ENCODE measurements around the gene INSYN1. TPM values are rescaled to one million over a fixed set of nuclear protein-coding genes. Genes with fewer than 3 reads are reported as not detected.
"Not testable (repeated sequence)": the region's sequence is repeated elsewhere in the genome, so short reads cannot be mapped to it uniquely, and the experiment has no call there.

Gene INSYN1
- total RNA-seq, 1 experiment from 2014 or later, result 0.35 TPM

GRCh38 chr15:73749971-73750370 is 3.2 kb downstream of the INSYN1 start:
- DNase-seq (ENCODE audit: low spot score), result no peak

- no peak for DNase-seq (ENCODE audit: low spot score)
Observed at GRCh38 chr15:73749533-73749932, 3.6 kb downstream of the INSYN1 start.

GRCh38 chr15:73748730-73749129 is 4.4 kb downstream of the INSYN1 start:
- no peak for DNase-seq (ENCODE audit: low spot score)

- DNase-seq (ENCODE audit: low spot score), result no peak
Observed at GRCh38 chr15:73747847-73748590, 5.1 kb downstream of the INSYN1 start.

GRCh38 chr15:73746883-73747282 is 6.3 kb downstream of the INSYN1 start:
- no peak for DNase-seq (ENCODE audit: low spot score)

GRCh38 chr15:73746261-73746660 is 6.9 kb downstream of the INSYN1 start:
- DNase-seq (ENCODE audit: low spot score), result no peak

GRCh38 chr15:73745073-73745472 is 8.1 kb downstream of the INSYN1 start:
- DNase-seq (ENCODE audit: low spot score), result no peak

- DNase-seq (ENCODE audit: low spot score), result no peak
Observed at GRCh38 chr15:73744293-73744692, 8.9 kb downstream of the INSYN1 start.

- no peak for DNase-seq (ENCODE audit: low spot score)
Observed at GRCh38 chr15:73741321-73741836, 11.8 kb downstream of the INSYN1 start.

GRCh38 chr15:73740152-73741048 is 12.8 kb downstream of the INSYN1 start:
- DNase-seq (ENCODE audit: low spot score), result no peak

GRCh38 chr15:73737535-73737934 is 15.6 kb downstream of the INSYN1 start:
- no peak for DNase-seq (ENCODE audit: low spot score)

- no peak for DNase-seq (ENCODE audit: low spot score)
Observed at GRCh38 chr15:73732930-73733329, 20.2 kb downstream of the INSYN1 start.

- DNase-seq (ENCODE audit: low spot score), result not testable (repeated sequence)
Observed at GRCh38 chr15:73732051-73732450, 21.1 kb downstream of the INSYN1 start.

- no peak for DNase-seq (ENCODE audit: low spot score)
Observed at GRCh38 chr15:73727330-73727976, 25.7 kb downstream of the INSYN1 start.

- DNase-seq (ENCODE audit: low spot score), result no peak
Observed at GRCh38 chr15:73724212-73724611, 28.9 kb downstream of the INSYN1 start.

- DNase-seq (ENCODE audit: low spot score), result no peak
Observed at GRCh38 chr15:73723191-73723590, 30.0 kb downstream of the INSYN1 start.

GRCh38 chr15:73722425-73722824 is 30.7 kb downstream of the INSYN1 start:
- DNase-seq (ENCODE audit: low spot score), result no peak

- DNase-seq (ENCODE audit: low spot score), result no peak
Observed at GRCh38 chr15:73718694-73719093, 34.5 kb downstream of the INSYN1 start.

- DNase-seq (ENCODE audit: low spot score), result no peak
Observed at GRCh38 chr15:73717802-73718201, 35.3 kb downstream of the INSYN1 start.

- DNase-seq (ENCODE audit: low spot score), result no peak
Observed at GRCh38 chr15:73717206-73717605, 35.9 kb downstream of the INSYN1 start.

GRCh38 chr15:73716417-73716816 is 36.7 kb downstream of the INSYN1 start:
- DNase-seq (ENCODE audit: low spot score), result no peak

- DNase-seq (ENCODE audit: low spot score), result no peak
Observed at GRCh38 chr15:73715417-73715816, 37.7 kb downstream of the INSYN1 start.
